Measurements from ENCODE around the gene PRUNE2. TPM values are rescaled to one million over a fixed set of nuclear protein-coding genes. Genes with fewer than 3 reads are reported as not detected.

PRUNE2 gene
- total and polyA plus RNA-seq, 5 experiments from 2014 or later = not detected

GRCh38 chr9:76628155-76628554 is 277.8 kb downstream of the PRUNE2 start:
- peaks cover 0 to 10% (median 2%) of the 10 kb centered on the region in 5 donors for H3K27me3 Mint-ChIP-seq
- H3K36me3 Mint-ChIP-seq = no peaks in the 10 kb centered on the region
- ATAC-seq (no peak), DNase-seq (no peak)
- H3K9me3 Mint-ChIP-seq = no peaks in the 10 kb centered on the region
- POLR2A ChIA-PET = interaction anchor here (0.6 kb wide), 1 partner anchor 98 kb away, joined by 4 read pairs; no protein-coding TSS in a partner anchor
- no peak overlapping the region for H3K27ac Mint-ChIP-seq
- peaks cover 0 to 15% (median 0%) of the 10 kb centered on the region in 4 donors for H3K4me1 Mint-ChIP-seq
- H3K4me3 Mint-ChIP-seq = no peak overlapping the region

- Mint-ChIP-seq H3K4me1 (peaks cover 0 to 15% (median 0%) of the 10 kb centered on the region in 4 donors), H3K27me3 (peaks cover 0 to 10% (median 2%) of the 10 kb centered on the region in 5 donors), H3K36me3 (no peaks in the 10 kb centered on the region), H3K9me3 (no peaks in the 10 kb centered on the region), H3K27ac (peak overlapping the region in 1 of 10 donors; percentile 12), H3K4me3 (no peak overlapping the region)
- DNase-seq (no peak), ATAC-seq (no peak)
- POLR2A ChIA-PET = no interaction called here
These were observed 278.9 kb downstream of the PRUNE2 start for GRCh38 chr9:76626980-76627379.

- POLR2A ChIA-PET = no interaction called here
- Mint-ChIP-seq H3K27ac (no peak overlapping the region), H3K36me3 (no peaks in the 10 kb centered on the region), H3K4me3 (no peak overlapping the region), H3K4me1 (peaks cover 0 to 16% (median 0%) of the 10 kb centered on the region in 4 donors), H3K9me3 (no peaks in the 10 kb centered on the region), H3K27me3 (peaks cover 0 to 7% (median 2%) of the 10 kb centered on the region in 5 donors)
- DNase-seq = no peak
- ATAC-seq = no peak
These were observed 279.8 kb downstream of the PRUNE2 start for GRCh38 chr9:76626141-76626540.

- H3K4me1 Mint-ChIP-seq = peaks cover 0 to 17% (median 0%) of the 10 kb centered on the region in 4 donors
- DNase-seq = no peak
- H3K9me3 Mint-ChIP-seq = no peaks in the 10 kb centered on the region
These were observed 281.4 kb downstream of the PRUNE2 start for GRCh38 chr9:76624391-76625048.

GRCh38 chr9:76620996-76621395 is 284.9 kb downstream of the PRUNE2 start:
- Mint-ChIP-seq H3K36me3 (no peaks in the 10 kb centered on the region), H3K27ac (no peak overlapping the region), H3K27me3 (peaks cover 1 to 26% (median 2%) of the 10 kb centered on the region in 5 donors), H3K4me1 (peaks cover 0 to 6% (median 0%) of the 10 kb centered on the region in 4 donors), H3K4me3 (no peak overlapping the region), H3K9me3 (no peaks in the 10 kb centered on the region)
- POLR2A ChIA-PET = no interaction called here
- DNase-seq = no peak
- no peak for ATAC-seq

More at GRCh38 chr9:76624391-76625048, 281.4 kb downstream of the PRUNE2 start:
- H3K27me3 Mint-ChIP-seq = peaks cover 0 to 8% (median 2%) of the 10 kb centered on the region in 5 donors
- POLR2A ChIA-PET = no interaction called here
- no peak overlapping the region for H3K4me3 Mint-ChIP-seq
- no peak overlapping the region for H3K27ac Mint-ChIP-seq
- no peak for ATAC-seq
- H3K36me3 Mint-ChIP-seq = no peaks in the 10 kb centered on the region

- Mint-ChIP-seq H3K9me3 (no peaks in the 10 kb centered on the region), H3K4me3 (no peak overlapping the region), H3K4me1 (peaks cover 0 to 6% (median 0%) of the 10 kb centered on the region in 4 donors), H3K27me3 (peaks cover 1 to 30% (median 4%) of the 10 kb centered on the region in 5 donors), H3K36me3 (no peaks in the 10 kb centered on the region), H3K27ac (no peak overlapping the region)
- no peak for DNase-seq
- no peak for ATAC-seq
- POLR2A ChIA-PET = no interaction called here
These were observed 285.3 kb downstream of the PRUNE2 start for GRCh38 chr9:76620581-76620980.

- Mint-ChIP-seq H3K36me3 (no peaks in the 10 kb centered on the region), H3K4me1 (peaks cover 0 to 16% (median 6%) of the 10 kb centered on the region in 4 donors), H3K27me3 (peaks cover 2 to 32% (median 4%) of the 10 kb centered on the region in 5 donors), H3K4me3 (no peak overlapping the region), H3K27ac (no peak overlapping the region), H3K9me3 (no peaks in the 10 kb centered on the region)
- ATAC-seq (no peak), DNase-seq (no peak)
- POLR2A ChIA-PET = no interaction called here
These were observed 286.3 kb downstream of the PRUNE2 start for GRCh38 chr9:76619640-76620039.

GRCh38 chr9:76619197-76619596 is 286.7 kb downstream of the PRUNE2 start:
- H3K27me3 Mint-ChIP-seq = peaks cover 2 to 32% (median 4%) of the 10 kb centered on the region in 5 donors
- DNase-seq = no peak
- H3K4me3 Mint-ChIP-seq = no peak overlapping the region
- POLR2A ChIA-PET = no interaction called here
- H3K27ac Mint-ChIP-seq = no peak overlapping the region
- no peaks in the 10 kb centered on the region for H3K36me3 Mint-ChIP-seq
- H3K4me1 Mint-ChIP-seq = peaks cover 0 to 19% (median 6%) of the 10 kb centered on the region in 4 donors
- H3K9me3 Mint-ChIP-seq = no peaks in the 10 kb centered on the region
- no peak for ATAC-seq

- Mint-ChIP-seq H3K4me1 (peaks cover 0 to 21% (median 6%) of the 10 kb centered on the region in 4 donors), H3K27me3 (peaks cover 2 to 32% (median 4%) of the 10 kb centered on the region in 5 donors), H3K36me3 (no peaks in the 10 kb centered on the region), H3K27ac (no peak overlapping the region), H3K9me3 (no peaks in the 10 kb centered on the region), H3K4me3 (no peak overlapping the region)
- POLR2A ChIA-PET = no interaction called here
- DNase-seq (no peak), ATAC-seq (no peak)
These were observed 287.2 kb downstream of the PRUNE2 start for GRCh38 chr9:76618762-76619161.

GRCh38 chr9:76617497-76618175 is 288.3 kb downstream of the PRUNE2 start:
- Mint-ChIP-seq H3K4me1 (peaks cover 0 to 24% (median 6%) of the 10 kb centered on the region in 4 donors), H3K27ac (no peak overlapping the region), H3K4me3 (no peak overlapping the region), H3K27me3 (peaks cover 2 to 32% (median 4%) of the 10 kb centered on the region in 5 donors), H3K36me3 (no peaks in the 10 kb centered on the region), H3K9me3 (no peaks in the 10 kb centered on the region)
- no peak for ATAC-seq
- POLR2A ChIA-PET = no interaction called here
- no peak for DNase-seq

GRCh38 chr9:76616780-76617179 is 289.1 kb downstream of the PRUNE2 start:
- H3K9me3 Mint-ChIP-seq = no peaks in the 10 kb centered on the region
- POLR2A ChIA-PET = no interaction called here
- peaks cover 0 to 28% (median 6%) of the 10 kb centered on the region in 4 donors for H3K4me1 Mint-ChIP-seq
- no peak for ATAC-seq
- no peak overlapping the region for H3K4me3 Mint-ChIP-seq
- no peak for DNase-seq
- no peak overlapping the region for H3K27ac Mint-ChIP-seq
- peaks cover 2 to 32% (median 4%) of the 10 kb centered on the region in 5 donors for H3K27me3 Mint-ChIP-seq
- no peaks in the 10 kb centered on the region for H3K36me3 Mint-ChIP-seq

- Mint-ChIP-seq H3K9me3 (no peaks in the 10 kb centered on the region), H3K27ac (peak overlapping the region in 1 of 10 donors; percentile 78), H3K4me3 (peak overlapping the region in 1 of 10 donors; percentile 29), H3K36me3 (no peaks in the 10 kb centered on the region), H3K27me3 (peaks cover 2 to 32% (median 4%) of the 10 kb centered on the region in 5 donors), H3K4me1 (peaks cover 0 to 22% (median 6%) of the 10 kb centered on the region in 4 donors)
- DNase-seq = no peak
- POLR2A ChIA-PET = interaction anchor here (0.6 kb wide), 1 partner anchor 177 kb away, joined by 3 read pairs; no protein-coding TSS in a partner anchor
- ATAC-seq = no peak
These were observed 290.7 kb downstream of the PRUNE2 start for GRCh38 chr9:76615177-76615603.

GRCh38 chr9:76613974-76614373 is 291.9 kb downstream of the PRUNE2 start:
- no peak overlapping the region for H3K4me3 Mint-ChIP-seq
- peaks cover 2 to 21% (median 8%) of the 10 kb centered on the region in 5 donors for H3K27me3 Mint-ChIP-seq
- DNase-seq (no peak), ATAC-seq (no peak)
- no peaks in the 10 kb centered on the region for H3K36me3 Mint-ChIP-seq
- POLR2A ChIA-PET = no interaction called here
- peaks cover 0 to 22% (median 6%) of the 10 kb centered on the region in 4 donors for H3K4me1 Mint-ChIP-seq
- no peaks in the 10 kb centered on the region for H3K9me3 Mint-ChIP-seq
- H3K27ac Mint-ChIP-seq = no peak overlapping the region

All from naive thymus-derived CD8-positive, alpha-beta T cell (primary cell).